ENCODE results near the gene TCEAL8. TPM values are rescaled to one million over a fixed set of nuclear protein-coding genes. Genes with fewer than 3 reads are reported as not detected.
"Not testable (repeated sequence)": the region's sequence is repeated elsewhere in the genome, so short reads cannot be mapped to it uniquely, and the experiment has no call there.

Gene TCEAL8
- total RNA-seq, 1 experiment from 2014 or later: 37.3 TPM

DNA sequence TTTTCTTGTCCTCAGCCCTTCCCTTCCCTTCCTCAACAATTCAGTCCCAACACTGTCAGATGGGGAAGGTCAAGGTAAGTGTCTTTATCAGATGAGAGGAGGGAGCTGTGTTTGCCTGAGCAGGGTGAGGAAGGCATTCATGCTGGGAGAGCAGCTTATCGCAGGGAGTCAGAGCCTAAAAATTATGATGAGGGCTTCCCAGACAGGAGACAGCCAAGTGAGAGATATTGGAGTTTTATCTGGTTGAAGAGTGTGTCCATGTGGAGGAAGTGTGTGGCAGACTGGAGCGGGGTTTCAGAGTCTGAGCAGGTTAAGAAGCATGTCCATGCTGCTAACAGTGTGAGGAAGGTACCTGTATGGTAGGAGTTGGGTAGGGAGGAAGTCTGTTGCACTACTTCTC lies 21.7 kb downstream of the TCEAL8 start:
- no peak overlapping the region for H2AFZ ChIP-seq (ENCODE audit: low read depth, low read length, poor library complexity, severe bottlenecking)
- ATAC-seq: no peak
- CTCF ChIA-PET: no interaction called here

DNA sequence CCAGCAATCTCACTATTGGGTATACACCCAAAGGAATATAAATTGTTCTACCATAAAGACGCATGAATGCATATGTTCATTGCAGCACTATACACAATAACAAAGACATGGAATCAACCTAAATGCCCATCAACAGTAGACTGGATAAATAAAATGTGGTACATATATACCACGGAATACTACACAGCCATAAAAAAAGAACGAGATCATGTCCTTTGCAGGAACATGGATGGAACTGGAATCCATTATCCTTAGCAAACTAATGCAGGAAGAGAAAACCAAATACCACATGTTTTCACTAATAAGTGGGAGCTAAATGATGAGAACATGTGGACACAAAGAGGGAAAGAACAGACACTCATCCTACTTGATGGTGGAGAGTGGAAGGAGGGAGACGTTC lies 29.0 kb downstream of the TCEAL8 start:
- H3K36me3 ChIP-seq (ENCODE audit: control insufficient read depth in 1 of 2, insufficient read depth in 2 of 2, low read length in 2 of 2); H3K4me3 ChIP-seq (replicated peaks in 1 of 2; ENCODE audit: low read depth in 1 of 2, low read length in 2 of 2); intact Hi-C loops (cut with micrococcal nuclease); H3K27ac ChIP-seq (ENCODE audit: low read depth, low read length); H3K4me1 ChIP-seq (ENCODE audit: control insufficient read depth in 1 of 2, insufficient read depth in 2 of 2, low read length in 2 of 2); H3K4me2 ChIP-seq (ENCODE audit: low read length); RAD21 ChIA-PET (ENCODE audit: low non-redundant PET in 1 of 2, low total read pairs in 2 of 2, uncharacterized antibody in 2 of 2, unreplicated experiment in 2 of 2); H2AFZ ChIP-seq (ENCODE audit: low read depth, low read length, poor library complexity, severe bottlenecking); H3K9me3 ChIP-seq (ENCODE audit: control insufficient read depth in 1 of 2, insufficient read depth in 1 of 2, low read depth in 1 of 2, low read length in 2 of 2); POLR2A ChIA-PET; CTCF ChIA-PET; H4K20me1 ChIP-seq (ENCODE audit: insufficient read depth); H3K9ac ChIP-seq (ENCODE audit: low read length); DNase-seq (ENCODE audit: low read depth, low spot score); H3K9me2 ChIP-seq (ENCODE audit: insufficient read depth); ATAC-seq; BruUV-seq (replicated peaks); H3K27me3 ChIP-seq (ENCODE audit: insufficient read depth, low read length); H3K79me2 ChIP-seq (ENCODE audit: insufficient read depth, low read length): not testable (repeated sequence)

More for the DNA sequence above, 21.7 kb downstream of the TCEAL8 start:
- intact Hi-C loops (cut with micrococcal nuclease): no loop called here
- Histone ChIP-seq H4K20me1 (ENCODE audit: insufficient read depth) (no peaks in the 10 kb centered on the region), H3K9me2 (ENCODE audit: insufficient read depth) (no peaks in the 10 kb centered on the region), H3K4me3 (replicated peaks in 1 of 2; ENCODE audit: low read depth in 1 of 2, low read length in 2 of 2) (no peak overlapping the region), H3K27ac (ENCODE audit: low read depth, low read length) (no peak overlapping the region), H3K36me3 (ENCODE audit: control insufficient read depth in 1 of 2, insufficient read depth in 2 of 2, low read length in 2 of 2) (no peaks in the 10 kb centered on the region), H3K79me2 (ENCODE audit: insufficient read depth, low read length) (no peaks in the 10 kb centered on the region), H3K27me3 (ENCODE audit: insufficient read depth, low read length) (no peaks in the 10 kb centered on the region), H3K9me3 (ENCODE audit: control insufficient read depth in 1 of 2, insufficient read depth in 1 of 2, low read depth in 1 of 2, low read length in 2 of 2) (no peaks in the 10 kb centered on the region), H3K4me2 (ENCODE audit: low read length) (no peak overlapping the region), H3K9ac (ENCODE audit: low read length) (no peak overlapping the region), H3K4me1 (ENCODE audit: control insufficient read depth in 1 of 2, insufficient read depth in 2 of 2, low read length in 2 of 2) (no peaks in the 10 kb centered on the region)
- no TSS peak for BruUV-seq (replicated peaks)
- RAD21 ChIA-PET (ENCODE audit: low non-redundant PET in 1 of 2, low total read pairs in 2 of 2, uncharacterized antibody in 2 of 2, unreplicated experiment in 2 of 2): no interaction called here
- TF ChIP-seq POLR2AphosphoS5 (IDR thresholded peaks at IDR 0.05; ENCODE audit: low read depth, low read length): no peak
- TF ChIP-seq, protein P1, sequence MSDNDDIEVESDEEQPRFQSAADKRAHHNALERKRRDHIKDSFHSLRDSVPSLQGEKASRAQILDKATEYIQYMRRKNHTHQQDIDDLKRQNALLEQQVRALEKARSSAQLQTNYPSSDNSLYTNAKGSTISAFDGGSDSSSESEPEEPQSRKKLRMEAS (IDR thresholded peaks at IDR 0.05): no peak
- no peak for TF ChIP-seq CBX3 (IDR thresholded peaks at IDR 0.05; ENCODE audit: low read depth)
- no peak for TF ChIP-seq TCF7L2 (IDR thresholded peaks at IDR 0.05; ENCODE audit: borderline replicate concordance, extremely low read depth, insufficient read depth, insufficient read length)
- TF ChIP-seq, protein P2, sequence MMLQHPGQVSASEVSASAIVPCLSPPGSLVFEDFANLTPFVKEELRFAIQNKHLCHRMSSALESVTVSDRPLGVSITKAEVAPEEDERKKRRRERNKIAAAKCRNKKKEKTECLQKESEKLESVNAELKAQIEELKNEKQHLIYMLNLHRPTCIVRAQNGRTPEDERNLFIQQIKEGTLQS (IDR thresholded peaks at IDR 0.05): no peak
- POLR2A ChIA-PET: no interaction called here
- no peak for DNase-seq (ENCODE audit: low read depth, low spot score)

Data from HCT116 (cell line).